Superior temporal gyrus (tissue), 1 donor: ENCODE data around the gene ZC3H12C.
A peak's percentile ranks its signal among the peaks of the same experiment; 100 is the strongest.
"Not testable (repeated sequence)": the region's sequence is repeated elsewhere in the genome, so short reads cannot be mapped to it uniquely, and the experiment has no call there.

ENCODE experiments used
- DNase-seq: peaks from one replicate; pipeline ENCODE4 v3.0.0-alpha.2; 2016; ENCODE audit errors: extremely low spot score

The ZC3H12C gene

GRCh38 chr11:110184456-110184855, 91.3 kb downstream of the ZC3H12C start:
- no peak for DNase-seq

GRCh38 chr11:110185121-110185591, 92.0 kb downstream of the ZC3H12C start:
- DNase-seq = peak; percentile 42

DNA sequence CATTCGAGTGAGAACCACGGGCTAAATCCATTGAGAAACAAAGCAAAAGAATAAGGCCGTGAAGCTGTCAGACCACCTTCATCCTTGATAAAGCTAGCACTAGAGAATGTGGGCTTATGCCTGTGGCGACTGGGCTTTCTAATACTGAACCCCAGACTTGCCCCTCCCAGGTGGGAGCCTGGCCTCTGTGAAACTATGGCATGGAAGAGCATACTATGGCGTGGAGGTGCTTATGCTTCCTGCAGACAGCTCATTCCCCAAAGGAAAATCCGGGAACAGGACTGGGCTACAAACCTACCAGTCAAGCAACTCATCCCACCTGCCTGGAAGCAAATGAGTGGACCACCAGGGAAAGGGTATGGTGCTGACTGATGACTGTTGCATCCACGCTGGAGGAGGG, 92.4 kb downstream of the ZC3H12C start:
- DNase-seq = no peak

- no peak for DNase-seq
These were observed 93.3 kb downstream of the ZC3H12C start for GRCh38 chr11:110186456-110186855.

- no peak for DNase-seq
These were observed 93.7 kb downstream of the ZC3H12C start for GRCh38 chr11:110186867-110187266.

DNA sequence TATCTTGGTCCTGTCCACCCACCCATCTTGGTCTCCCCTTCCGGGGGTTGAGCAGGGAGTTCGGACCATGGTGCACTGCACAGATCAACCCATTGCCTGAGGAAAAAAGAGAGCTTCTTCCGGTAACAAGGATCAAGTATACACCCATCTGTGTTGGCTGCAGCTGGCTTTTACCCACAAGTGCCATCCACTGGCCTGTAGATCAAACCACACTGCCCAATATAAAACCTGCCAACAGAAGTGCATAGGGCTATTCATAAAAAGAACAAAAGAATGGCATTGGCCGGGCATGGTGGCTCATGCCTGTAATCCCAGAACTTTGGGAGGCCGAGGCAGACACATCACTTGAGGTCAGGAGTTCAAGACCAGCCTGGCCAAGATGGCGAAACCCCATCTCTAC, 94.5 kb downstream of the ZC3H12C start:
- no peak for DNase-seq

DNA sequence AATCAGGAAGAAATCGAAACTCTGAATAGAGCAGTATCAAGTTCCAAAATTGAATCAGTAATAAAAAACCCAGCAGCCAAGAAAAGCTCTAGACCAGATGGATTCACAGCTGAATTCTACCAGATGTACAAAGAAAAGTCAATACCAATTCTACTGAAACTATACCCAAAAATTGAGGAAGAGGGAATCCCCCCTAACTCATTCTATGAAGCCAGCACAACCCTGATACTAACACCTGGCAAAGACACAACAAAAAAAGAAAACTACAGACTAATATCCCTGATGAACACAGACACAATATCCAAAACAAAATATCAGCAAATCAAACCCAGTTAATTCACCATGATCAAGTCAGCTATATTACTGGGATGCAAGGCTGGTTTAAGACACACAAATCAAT, 97.7 kb downstream of the ZC3H12C start:
- DNase-seq = no peak

DNA sequence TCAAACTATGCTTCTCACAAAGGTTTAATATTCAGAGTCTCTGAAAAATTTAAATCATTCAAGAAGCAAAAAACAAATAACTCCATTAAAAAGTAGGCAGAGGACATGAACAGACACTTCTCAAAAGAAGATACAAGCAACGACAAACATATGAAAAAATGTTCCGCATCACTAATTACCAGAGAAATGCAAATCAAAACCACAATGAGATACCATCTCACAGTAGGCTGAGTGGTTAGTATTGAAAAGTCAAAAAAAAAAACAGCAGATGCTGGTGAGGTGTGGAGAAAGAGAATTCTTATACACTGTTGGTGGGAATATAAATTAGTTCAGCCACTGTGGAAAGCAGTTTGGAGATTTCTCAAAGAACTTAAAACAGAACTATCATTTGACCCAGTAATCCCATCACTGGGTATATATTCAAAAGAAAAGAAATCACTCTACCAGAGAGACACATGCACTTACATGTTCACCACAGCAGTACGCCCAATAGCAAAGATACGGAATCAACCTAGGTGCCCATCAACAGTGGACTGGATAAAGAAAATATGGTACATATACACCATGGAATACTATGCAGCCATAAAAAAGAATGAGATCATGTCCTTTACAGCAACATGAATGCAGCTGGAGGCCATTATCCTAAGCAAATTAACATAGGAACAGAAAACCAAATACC, 99.6 kb downstream of the ZC3H12C start:
- not testable (repeated sequence) for DNase-seq

DNA sequence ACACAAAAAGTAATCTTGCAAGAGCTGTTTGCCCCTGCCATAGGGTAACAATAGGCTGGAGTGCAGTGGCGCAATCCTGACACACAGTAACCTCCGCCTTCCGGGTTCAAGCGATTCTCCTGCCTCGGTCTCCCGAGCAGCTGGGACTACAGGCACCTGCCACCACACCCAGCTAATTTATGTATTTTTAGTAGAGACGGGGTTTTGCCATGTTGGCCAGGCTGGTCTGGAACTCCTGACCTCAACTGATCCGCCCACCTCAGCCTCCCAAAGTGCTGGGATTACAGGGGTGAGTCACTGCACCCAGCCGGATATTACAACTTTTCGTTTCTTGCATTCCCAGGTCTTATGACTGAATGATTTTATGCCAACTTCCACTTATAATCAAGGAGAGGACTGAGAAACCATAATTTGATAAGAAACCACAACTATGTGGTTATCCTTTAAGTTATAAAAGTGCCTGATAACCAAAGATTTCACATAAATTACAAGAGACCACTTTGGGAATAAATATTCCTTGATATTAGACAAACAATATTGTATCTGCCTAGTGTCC, 101.1 kb downstream of the ZC3H12C start:
- DNase-seq = not testable (repeated sequence)

GRCh38 chr11:110196241-110196754, 103.1 kb downstream of the ZC3H12C start:
- DNase-seq = no peak

DNA sequence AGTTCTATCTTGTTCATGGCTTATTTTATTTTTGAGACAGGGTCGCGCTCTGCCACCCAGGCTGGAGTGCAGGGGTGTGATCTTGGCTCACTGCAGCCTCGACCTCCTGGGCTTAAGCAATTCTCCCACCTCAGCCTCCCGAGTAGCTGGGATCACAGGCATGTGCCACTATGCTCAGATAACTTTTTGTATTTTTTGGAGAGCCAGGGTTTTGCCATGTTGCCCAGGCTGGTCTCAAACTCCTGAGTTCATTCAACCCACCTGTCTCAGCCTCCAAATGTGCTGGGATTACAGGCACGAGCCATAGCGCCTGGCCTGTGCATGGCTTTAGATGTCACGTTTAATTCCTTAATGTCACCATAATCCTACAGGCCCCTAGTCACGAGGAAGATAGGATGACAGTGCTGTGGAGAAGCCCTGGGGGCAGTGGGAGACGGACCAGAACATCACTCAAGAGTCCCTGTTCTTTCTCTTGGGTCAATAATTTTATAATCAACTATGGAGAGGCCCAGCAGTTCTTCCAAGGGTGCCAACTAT, 103.8 kb downstream of the ZC3H12C start:
- DNase-seq = no peak

DNA sequence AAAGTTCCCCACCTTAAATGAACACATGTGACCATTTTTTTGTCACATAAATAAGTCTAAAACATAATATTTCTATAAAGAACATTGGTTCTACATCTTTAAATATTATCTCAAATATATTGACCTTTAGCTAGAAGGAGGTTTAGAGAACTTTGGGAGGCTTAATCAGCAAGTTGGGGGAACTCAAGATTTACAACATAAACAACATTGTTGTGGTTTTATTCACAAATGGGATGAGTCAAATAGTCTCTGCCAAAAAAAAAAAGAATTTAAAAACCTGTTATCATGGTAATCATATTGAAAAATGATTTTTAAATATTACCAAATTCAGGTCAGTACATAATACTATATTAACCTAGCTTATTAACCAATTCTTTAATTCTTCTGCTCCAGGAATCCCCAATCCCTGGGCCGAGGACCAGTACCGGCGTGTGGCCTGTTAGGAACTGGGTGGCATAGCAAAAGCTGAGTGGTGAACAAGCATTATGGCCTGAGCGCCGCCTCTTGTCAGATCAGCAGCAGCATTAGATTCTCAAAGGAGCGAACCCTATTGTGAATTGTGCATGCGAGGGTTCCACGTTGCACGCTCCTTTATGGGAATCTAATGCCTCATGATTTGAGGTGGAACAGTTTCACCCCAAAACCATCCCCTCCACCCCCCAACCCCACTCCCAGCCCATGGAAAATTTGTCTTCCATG, 105.0 kb downstream of the ZC3H12C start:
- no peak for DNase-seq

- DNase-seq = no peak
These were observed 106.2 kb downstream of the ZC3H12C start for GRCh38 chr11:110199184-110199981.

GRCh38 chr11:110200241-110200640, 107.0 kb downstream of the ZC3H12C start:
- no peak for DNase-seq

GRCh38 chr11:110200836-110201235, 107.6 kb downstream of the ZC3H12C start:
- no peak for DNase-seq

DNA sequence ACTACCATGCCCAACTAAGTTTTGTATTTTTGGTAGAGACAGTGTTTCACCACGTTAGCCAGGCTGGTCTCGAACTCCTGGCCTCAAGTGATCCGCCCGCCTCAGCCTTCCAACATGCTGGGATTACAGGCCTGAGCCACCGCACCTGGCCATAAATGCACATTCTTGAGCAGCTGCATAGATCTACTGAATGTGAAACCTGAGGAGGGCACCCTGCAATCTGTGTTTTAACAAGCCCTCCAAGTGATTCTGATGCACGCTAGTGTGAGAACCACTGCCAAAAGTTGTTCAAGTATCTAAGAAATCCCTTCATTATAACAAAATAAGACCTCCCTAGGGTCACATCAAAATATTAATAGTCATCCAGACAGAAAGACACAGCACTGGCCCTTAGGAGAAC, 113.9 kb downstream of the ZC3H12C start:
- DNase-seq = no peak

DNA sequence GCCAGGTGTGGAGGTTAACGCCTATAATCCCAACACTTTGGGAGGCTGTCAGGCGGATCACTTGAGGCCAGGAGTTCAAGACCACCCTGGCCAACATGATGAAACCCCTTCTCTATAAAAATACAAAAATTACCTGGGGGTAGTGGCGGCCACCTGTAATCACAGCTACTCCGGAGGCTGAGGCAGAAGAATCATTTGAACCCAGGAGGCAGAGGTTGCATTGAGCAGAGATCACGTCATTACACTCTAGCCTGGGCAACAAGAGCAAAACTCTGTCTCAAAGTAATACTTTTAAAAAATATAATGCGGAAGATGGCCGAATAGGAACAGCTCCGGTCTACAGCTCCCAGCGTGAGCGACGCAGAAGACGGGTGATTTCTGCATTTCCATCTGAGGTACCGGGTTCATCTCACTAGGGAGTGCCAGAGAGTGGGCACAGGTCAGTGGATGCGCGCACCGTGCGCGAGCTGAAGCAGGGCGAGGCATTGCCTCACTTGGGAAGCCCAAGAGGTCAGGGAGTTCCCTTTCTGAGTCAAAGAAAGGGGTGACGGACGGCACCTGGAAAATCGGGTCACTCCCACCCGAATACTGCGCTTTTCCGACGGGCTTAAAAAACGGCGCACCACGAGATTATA, 115.6 kb downstream of the ZC3H12C start:
- not testable (repeated sequence) for DNase-seq

DNA sequence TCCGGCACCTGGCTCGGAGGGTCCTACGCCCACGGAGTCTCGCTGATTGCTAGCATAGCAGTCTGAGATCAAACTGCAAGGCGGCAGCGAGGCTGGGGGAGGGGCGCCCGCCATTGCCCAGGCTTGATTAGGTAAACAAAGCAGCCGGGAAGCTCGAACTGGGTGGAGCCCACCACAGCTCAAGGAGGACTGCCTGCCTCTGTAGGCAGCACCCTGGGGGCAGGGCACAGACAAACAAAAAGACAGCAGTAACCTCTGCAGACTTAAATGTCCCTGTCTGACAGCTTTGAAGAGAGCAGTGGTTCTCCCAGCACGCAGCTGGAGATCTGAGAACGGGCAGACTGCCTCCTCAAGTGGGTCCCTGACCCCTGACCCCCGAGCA, 116.1 kb downstream of the ZC3H12C start:
- DNase-seq = not testable (repeated sequence)

DNA sequence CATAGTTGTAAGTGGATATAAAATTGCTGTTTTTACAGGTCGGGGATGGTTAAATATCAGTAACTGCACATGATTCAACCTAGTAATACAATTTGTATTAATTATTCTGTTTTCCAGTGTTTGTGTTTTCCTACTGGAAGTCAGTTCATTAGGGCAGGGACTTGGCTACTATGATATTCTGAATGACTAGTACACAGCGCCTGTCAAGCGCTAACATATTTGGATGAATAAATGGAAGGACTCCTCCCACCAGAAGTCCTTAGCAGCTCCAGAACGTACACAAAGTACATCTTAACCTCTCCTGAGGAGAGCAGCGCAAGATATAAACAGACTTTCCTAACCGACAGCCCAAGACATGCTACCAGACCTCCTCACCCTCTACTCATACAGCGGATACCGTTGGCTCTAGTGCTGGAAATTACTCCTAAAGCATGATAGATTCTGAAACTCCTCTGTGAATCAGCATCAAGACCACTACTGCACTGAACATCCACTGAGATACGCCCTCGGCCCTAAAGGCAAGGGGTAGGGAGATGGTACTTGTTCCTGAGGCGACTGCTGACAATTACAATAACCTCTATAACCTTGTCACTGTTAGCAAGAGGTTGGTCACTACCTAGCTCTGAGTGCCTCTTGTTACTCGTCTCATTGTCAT, 124.2 kb downstream of the ZC3H12C start:
- DNase-seq = no peak

GRCh38 chr11:110217936-110218335, 124.7 kb downstream of the ZC3H12C start:
- no peak for DNase-seq
